Measurements from ENCODE around the gene SERPINA4. TPM values are rescaled to one million over a fixed set of nuclear protein-coding genes. Genes with fewer than 3 reads are reported as not detected.

Gene SERPINA4
- polyA plus RNA-seq, 1 donor = 1.2 TPM

DNA sequence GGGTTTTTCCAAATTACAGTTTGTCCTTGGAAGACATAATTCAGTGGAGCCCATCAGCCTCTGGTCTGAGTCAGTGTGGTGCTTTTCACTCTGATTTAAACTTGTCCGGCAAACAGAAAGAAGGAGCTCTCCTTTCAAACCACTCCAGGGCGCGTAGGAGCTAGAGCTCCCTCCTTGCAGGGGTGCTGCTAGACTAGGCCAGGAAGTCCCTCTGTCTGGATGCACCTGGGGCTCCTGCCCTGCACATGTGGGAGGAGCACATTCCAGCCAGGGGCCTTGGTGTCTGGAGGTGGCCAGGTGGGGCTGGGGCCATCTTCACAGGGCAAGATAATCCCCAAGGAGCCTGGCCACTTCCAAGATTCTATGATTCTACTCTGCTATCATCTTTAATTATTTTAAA, 54.0 kb downstream of the SERPINA4 start:
- DNase-seq = no peak

DNA sequence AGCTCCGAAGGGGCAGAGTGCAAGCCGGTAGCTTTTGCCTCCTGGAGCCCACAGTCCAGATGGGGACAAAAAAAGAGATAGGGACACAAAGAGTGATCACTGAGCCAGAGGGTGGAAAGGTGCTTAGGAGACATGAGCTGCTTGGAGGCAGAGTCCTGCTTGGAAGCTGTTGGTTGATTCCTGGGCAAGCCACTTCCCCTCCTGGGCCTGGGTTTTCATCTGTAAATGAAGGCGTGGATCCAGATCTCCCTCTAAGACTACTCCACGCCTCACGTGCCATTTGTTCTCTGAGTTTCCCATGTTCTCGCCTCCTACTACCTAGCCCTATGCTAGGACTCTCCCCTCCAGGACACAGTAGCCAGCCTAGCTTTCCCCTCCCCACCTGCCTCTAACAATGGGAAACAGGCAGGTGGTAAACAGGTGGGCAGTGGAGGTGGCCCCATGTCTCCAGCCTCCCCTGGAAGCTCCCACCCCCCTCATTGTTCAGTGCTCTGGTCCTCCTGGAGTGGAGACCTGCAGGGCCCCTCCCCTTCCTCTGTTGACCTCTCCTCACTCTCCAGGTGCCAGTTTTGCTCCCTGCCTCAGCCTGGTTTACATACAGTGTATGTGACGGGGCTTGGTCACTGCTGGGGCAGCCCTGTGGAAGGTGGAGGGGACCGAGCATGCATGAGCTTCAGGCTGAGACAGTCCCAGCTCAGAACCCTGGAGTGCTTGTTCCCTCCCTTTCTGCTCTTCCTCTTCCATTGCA, 54.8 kb downstream of the SERPINA4 start:
- no peak for DNase-seq

DNA sequence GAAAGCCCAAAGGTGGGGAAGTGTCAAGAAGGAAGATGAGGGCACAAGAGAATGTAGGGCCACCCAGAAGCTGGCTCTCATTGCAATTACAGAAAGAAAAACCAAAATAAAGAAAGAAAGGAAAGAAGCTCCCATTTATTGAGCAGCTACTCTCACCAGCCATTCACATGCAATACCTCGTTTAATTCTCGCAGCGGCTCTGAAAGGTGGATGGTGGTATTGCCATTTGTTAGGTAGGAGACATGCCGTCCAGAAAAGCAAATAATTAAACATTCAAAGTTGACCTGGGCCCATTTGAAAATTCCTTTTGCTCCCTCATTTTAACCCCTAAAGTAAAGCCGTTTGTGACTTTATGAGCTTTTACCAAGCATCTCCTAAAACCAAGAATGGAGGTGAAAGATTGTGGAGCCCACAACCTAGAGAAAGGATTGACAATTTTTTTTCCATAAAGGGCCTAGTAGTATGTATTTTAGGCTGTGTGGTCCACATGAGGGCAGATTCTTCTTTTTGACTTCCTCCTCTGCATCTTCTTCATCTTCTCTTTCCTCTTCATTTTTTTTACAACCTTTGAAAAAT, 56.2 kb downstream of the SERPINA4 start:
- DNase-seq = no peak

DNA sequence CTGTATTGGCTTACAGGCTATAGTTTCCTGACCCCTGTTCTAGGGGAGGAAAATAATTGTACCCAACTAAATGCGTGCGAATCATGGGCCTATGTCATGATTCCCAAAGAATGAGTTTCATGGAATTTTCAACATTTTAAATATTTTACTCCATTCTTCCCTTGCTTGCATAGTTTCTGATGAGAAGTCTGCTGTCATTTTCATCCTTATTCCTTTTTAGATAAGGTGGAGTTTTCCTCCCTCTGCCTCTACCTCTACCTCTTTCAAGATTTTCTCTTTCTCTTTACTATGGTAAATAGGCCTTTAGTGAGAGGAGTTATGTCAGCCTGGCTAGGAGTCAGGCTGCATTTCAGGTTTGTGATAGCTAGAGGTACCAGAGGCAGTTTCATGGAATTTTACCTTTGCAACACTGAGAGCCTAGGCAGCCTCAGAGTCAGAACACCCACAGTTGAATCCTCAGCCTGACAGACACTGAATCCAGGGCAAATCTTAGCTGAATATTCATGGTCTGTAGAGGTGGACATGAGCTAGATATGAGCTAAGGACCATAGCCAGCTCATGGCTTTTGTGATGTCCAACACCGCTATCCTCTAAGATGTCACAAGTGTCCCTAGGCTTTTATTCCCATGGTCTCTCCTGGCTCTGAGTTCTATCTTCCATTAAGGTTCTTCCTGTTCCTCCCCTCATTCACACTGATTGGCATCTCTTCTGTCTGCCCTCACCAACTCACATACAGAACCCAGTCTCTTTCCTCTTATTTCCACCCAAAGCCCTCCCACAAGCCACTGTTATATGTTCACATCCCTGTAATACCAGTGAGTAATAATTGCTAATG, 57.0 kb downstream of the SERPINA4 start:
- no peak for DNase-seq

DNA sequence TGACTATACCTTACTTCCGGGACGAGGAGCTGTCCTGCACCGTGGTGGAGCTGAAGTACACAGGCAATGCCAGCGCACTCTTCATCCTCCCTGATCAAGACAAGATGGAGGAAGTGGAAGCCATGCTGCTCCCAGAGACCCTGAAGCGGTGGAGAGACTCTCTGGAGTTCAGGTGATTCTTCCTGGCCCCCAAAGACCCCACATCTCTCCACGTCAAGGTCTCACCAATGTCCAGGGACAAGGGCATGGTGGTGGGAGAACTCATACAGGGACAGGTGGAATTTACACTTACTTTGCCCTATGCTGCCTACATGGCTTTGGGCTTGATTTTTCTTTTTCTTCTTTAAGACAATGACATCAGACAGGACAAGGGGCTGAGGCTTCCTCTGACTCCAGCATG, 58.1 kb downstream of the SERPINA4 start:
- DNase-seq = no peak

Other genes with a start within 250 kb of the SERPINA4 start
- 7.5 TPM for gene SERPINA6, start 238.1 kb upstream of the SERPINA4 start, polyA plus RNA-seq (ENCODE audit: insufficient read length)
- not detected for gene SERPINA2, start 194.7 kb upstream of the SERPINA4 start, polyA plus RNA-seq (ENCODE audit: insufficient read length)
- gene SERPINA1, start 172.8 kb upstream of the SERPINA4 start, polyA plus RNA-seq (ENCODE audit: insufficient read length) = 92.0 TPM
- not detected for gene SERPINA11, start 108.6 kb upstream of the SERPINA4 start, polyA plus RNA-seq (ENCODE audit: insufficient read length)
- gene SERPINA9, start 85.2 kb upstream of the SERPINA4 start, polyA plus RNA-seq (ENCODE audit: insufficient read length) = not detected
- 0.91 TPM for gene SERPINA12, start 52.0 kb upstream of the SERPINA4 start, polyA plus RNA-seq (ENCODE audit: insufficient read length)
- 13.5 TPM for gene SERPINA5, start 20.0 kb downstream of the SERPINA4 start, polyA plus RNA-seq (ENCODE audit: insufficient read length)
- gene SERPINA3, start 50.9 kb downstream of the SERPINA4 start, polyA plus RNA-seq (ENCODE audit: insufficient read length) = 0.33 TPM
- gene GSC, start 208.7 kb downstream of the SERPINA4 start, polyA plus RNA-seq (ENCODE audit: insufficient read length) = not detected